ENCODE results near the gene APH1B.

The APH1B gene

GRCh38 chr15:63251701-63252100 is 25.7 kb upstream of the APH1B start:
- no peak for DNase-seq (ENCODE audit: extremely low read depth in 1 of 2, low read depth in 1 of 2)

- no peak for DNase-seq (ENCODE audit: extremely low read depth in 1 of 2, low read depth in 1 of 2)
Measured at GRCh38 chr15:63252292-63252691, 25.1 kb upstream of the APH1B start.

GRCh38 chr15:63254991-63255390 is 22.4 kb upstream of the APH1B start:
- DNase-seq (ENCODE audit: extremely low read depth in 1 of 2, low read depth in 1 of 2) = no peak

DNA sequence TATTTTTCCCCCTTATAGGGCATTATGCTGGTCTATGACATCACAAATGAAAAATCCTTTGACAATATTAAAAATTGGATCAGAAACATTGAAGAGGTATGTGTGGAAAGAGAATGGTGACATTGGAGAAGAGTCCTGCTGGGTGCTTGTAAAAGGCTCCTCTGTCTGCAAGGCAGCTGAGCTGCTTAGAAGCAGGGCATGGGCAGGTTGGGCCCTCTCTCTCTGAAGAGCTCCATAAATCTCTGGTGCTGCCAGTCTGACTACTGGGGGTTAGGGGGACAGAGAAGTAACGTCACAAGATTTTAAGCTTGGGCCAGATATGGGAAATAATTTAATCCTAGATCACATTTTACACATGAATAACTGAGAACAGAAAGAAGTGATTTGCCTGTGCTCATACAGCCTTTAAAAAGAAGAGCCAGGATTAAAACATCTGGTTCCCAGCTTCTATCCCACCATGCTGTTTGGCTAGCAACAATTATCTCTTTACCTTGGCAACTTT is 21.9 kb upstream of the APH1B start:
- DNase-seq (ENCODE audit: extremely low read depth in 1 of 2, low read depth in 1 of 2) = no peak

- no peak for DNase-seq (ENCODE audit: extremely low read depth in 1 of 2, low read depth in 1 of 2)
Measured at GRCh38 chr15:63256433-63257274, 20.8 kb upstream of the APH1B start.

GRCh38 chr15:63258658-63259057 is 18.7 kb upstream of the APH1B start:
- no peak for DNase-seq (ENCODE audit: extremely low read depth in 1 of 2, low read depth in 1 of 2)

GRCh38 chr15:63260791-63261190 is 16.6 kb upstream of the APH1B start:
- DNase-seq (ENCODE audit: extremely low read depth in 1 of 2, low read depth in 1 of 2) = no peak

GRCh38 chr15:63261311-63261710 is 16.1 kb upstream of the APH1B start:
- DNase-seq (ENCODE audit: extremely low read depth in 1 of 2, low read depth in 1 of 2) = no peak

DNA sequence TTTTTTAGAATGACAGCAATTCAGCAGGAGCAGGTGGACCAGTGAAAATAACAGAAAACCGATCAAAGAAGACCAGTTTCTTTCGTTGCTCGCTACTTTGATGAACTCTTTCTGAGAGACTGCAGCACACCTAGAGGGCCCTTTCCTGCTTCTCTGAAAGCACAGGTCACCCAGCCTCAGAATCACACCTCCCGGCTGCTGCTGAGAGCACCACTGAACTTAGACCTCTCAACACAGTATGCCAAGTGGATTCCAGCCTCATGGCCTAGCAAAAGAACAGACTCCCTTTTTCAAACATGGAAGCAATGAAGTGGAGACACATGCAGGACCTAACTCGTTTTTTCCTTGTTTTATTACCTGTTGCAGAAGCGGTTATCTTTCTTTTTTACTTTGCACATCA is 13.9 kb upstream of the APH1B start:
- no peak for DNase-seq (ENCODE audit: extremely low read depth in 1 of 2, low read depth in 1 of 2)

GRCh38 chr15:63264688-63265293 is 12.6 kb upstream of the APH1B start:
- no peak for DNase-seq (ENCODE audit: extremely low read depth in 1 of 2, low read depth in 1 of 2)

- no peak for DNase-seq (ENCODE audit: extremely low read depth in 1 of 2, low read depth in 1 of 2)
Measured at GRCh38 chr15:63274427-63274826, 3.0 kb upstream of the APH1B start.

DNA sequence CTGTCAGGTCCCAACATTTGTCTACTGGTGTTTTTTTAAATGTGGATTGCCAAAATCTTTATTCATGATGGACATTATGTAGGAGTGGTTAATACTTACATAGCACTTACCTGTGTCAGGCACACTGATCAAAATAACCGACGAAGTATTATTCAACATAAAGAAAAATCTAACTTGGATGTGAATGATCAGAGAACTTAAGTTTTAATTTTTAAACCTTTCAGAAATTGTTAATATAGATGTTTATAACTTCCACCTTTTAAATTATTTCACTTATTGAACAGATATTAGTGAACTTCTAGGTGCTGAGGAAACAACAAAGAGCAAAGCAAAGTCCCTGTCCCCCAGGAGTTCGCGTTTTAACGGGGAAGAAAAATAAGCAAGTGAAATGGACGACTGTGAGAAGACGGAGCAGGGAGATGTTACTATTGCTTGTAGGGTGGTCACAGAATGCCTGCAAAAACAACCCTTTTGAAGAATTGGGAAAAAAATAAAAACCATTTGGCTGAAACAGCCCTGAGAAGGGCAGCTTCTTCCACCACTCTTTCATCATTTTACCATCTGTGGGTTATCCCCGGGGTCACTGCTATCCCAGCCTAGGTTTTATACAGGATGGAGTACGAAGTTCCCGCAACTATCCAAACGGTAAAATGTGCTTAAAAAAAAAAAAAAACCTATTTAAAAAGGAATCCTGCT is 915 bp upstream of the APH1B start:
- DNase-seq (ENCODE audit: extremely low read depth in 1 of 2, low read depth in 1 of 2) = no peak

GRCh38 chr15:63277893-63278456 is 570 bp downstream of the APH1B start:
- no peak for DNase-seq (ENCODE audit: extremely low read depth in 1 of 2, low read depth in 1 of 2)

- DNase-seq (ENCODE audit: extremely low read depth in 1 of 2, low read depth in 1 of 2) = no peak
Measured at GRCh38 chr15:63283126-63283525, 5.7 kb downstream of the APH1B start.

- DNase-seq (ENCODE audit: extremely low read depth in 1 of 2, low read depth in 1 of 2) = no peak
Measured at GRCh38 chr15:63284335-63284734, 6.9 kb downstream of the APH1B start.

- DNase-seq (ENCODE audit: extremely low read depth in 1 of 2, low read depth in 1 of 2) = no peak
Measured at GRCh38 chr15:63287109-63287508, 9.7 kb downstream of the APH1B start.

DNA sequence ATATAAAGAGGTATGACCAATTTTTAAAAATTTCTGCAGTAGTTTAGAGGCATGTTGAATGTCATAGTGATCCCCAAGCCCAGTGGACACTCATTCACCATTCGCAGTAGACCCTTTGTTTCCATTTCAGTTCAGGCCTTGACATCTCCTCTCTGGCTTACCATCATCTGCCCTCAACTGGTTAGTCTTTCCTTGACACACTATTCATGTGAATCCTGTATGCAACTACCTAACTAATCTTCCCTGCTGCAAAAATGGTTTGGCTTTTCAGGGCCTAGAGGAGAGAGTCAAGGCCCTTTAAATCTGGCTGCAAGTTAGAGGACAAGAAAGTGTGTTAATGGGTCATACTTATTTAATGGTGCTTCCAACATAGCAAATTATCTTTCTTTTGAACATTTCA is 10.9 kb downstream of the APH1B start:
- DNase-seq (ENCODE audit: extremely low read depth in 1 of 2, low read depth in 1 of 2) = no peak

DNA sequence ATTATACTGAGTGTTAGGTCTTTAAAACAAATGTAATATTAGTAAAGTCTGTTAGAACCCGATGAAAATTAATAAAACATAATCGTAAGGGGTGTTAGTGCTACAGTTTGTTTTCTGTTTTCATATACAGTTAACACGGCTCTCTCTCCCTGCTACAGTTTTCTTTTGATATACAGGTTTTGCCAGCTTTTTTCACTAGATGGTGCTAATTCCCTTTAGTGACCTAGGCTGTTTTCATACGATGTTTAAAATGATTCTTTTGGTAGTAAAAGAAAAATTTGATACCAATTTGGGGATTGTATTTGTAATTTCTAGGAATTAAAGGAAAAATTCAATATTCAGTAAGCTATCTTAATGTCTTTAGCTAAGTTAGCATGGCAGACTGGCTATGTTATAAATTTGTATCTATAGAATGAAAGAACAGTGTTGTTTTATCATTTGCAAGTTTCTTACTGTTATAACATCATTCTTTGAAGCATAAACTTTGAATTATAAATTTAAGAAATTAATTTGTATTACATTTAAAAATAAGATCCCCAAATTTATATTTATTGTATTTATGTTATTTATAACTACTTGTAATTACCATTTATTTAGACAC is 11.5 kb downstream of the APH1B start:
- no peak for DNase-seq (ENCODE audit: extremely low read depth in 1 of 2, low read depth in 1 of 2)

DNA sequence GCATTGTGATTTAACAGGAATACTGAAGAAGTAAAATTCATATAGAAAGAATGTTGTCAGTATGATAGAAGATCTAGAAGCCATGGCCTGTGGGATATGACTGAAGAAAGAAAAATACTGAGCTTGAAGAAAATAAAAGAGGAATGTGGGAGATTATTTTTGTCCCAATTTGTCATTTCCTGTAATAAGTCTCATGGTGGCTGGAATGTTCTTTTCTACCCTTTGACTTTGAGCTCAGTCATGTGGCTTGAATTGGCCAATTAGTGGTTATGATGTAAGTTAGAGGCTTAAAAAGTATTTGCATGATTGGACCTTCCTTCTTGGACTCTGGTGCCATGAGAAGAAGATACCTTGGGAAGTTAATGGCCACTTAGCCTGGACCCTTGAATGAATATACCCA is 14.1 kb downstream of the APH1B start:
- no peak for DNase-seq (ENCODE audit: extremely low read depth in 1 of 2, low read depth in 1 of 2)

DNA sequence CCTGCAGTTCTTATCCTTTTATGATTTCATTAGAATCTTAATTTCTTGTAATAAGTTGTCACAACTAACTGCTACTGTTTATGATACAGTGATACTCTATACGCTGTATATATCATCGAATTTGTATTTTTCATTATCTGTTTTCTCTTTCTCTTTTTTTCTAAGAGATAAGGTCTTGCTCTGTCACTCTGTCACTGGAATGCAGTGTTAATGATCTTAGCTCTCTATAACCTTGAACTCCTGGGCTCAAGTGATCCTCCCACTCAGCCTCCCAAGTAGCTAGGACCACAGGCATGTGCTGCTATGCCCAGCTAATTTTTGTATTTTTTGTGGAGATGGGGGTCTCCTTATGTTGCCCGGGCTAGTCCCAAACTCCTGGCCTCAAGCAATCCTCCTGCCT is 14.8 kb downstream of the APH1B start:
- no peak for DNase-seq (ENCODE audit: extremely low read depth in 1 of 2, low read depth in 1 of 2)

- DNase-seq (ENCODE audit: extremely low read depth in 1 of 2, low read depth in 1 of 2) = no peak
Measured at GRCh38 chr15:63292771-63293170, 15.4 kb downstream of the APH1B start.
